Measurements from ENCODE around the gene KIF11.
"Not testable (repeated sequence)": the region's sequence is repeated elsewhere in the genome, so short reads cannot be mapped to it uniquely, and the experiment has no call there.

KIF11 gene

DNA sequence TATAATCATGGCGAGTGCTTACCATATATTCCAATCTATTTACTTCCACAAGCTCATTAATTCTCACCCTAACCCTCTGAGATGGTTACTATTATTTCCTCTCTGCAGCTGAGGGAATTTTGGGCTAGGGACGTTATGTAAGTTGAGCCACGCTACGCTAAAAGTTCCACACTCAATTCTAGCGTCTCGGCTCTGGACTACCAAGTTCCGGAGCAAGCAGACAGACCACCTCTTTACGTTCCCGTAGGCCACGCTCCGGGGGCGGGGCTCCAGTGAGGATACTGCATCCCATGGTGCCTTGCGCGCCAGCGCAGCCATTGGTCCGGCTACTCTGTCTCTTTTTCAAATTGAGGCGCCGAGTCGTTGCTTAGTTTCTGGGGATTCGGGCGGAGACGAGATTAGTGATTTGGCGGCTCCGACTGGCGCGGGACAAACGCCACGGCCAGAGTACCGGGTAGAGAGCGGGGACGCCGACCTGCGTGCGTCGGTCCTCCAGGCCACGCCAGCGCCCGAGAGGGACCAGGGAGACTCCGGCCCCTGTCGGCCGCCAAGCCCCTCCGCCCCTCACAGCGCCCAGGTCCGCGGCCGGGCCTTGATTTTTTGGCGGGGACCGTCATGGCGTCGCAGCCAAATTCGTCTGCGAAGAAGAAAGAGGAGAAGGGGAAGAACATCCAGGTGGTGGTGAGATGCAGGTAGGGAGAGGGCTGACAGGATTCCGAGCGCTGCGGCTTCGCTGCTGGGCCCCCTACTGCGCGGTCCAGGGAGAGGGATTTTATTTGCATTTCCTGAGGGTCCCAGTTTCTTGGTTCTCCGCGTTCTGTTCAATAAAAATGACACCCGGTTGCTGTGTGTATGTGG is at the start of gene KIF11:
Gene KIF11 (plus strand): TSS at position 370 of the 858 bp plus-strand sequence. CDS start 246 bp downstream, at position 616.
- Histone ChIP-seq H3K27ac (peak within 1 kb of the TSS; percentile 47 to 95 (median 89)), H3K4me3 (peak within 1 kb of the TSS; percentile 64 to 97 (median 78))

DNA sequence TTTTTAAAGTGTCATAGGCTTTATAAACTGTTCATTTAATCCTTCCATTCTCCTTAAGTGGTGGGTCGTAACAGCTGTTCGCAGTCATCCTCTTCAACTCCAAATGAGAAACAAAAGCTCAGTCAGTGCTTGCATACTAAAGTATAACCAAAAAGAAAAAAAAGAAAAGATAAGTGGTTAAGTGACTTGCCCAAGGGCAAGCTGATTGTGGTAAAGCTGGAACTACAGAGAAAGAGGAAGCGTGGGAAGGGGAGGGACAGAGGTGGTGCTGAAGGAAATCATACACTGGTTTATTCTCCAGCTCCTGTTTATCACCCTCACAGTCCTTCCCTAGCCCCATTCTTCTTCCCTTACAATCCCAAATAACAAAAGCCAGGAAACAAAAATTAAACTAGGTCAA is 48.6 kb upstream of the KIF11 start:
- Histone ChIP-seq H3K27ac (peak overlapping the region in 1 of 21 experiments; percentile 48), H3K4me3 (no peak overlapping the region)

DNA sequence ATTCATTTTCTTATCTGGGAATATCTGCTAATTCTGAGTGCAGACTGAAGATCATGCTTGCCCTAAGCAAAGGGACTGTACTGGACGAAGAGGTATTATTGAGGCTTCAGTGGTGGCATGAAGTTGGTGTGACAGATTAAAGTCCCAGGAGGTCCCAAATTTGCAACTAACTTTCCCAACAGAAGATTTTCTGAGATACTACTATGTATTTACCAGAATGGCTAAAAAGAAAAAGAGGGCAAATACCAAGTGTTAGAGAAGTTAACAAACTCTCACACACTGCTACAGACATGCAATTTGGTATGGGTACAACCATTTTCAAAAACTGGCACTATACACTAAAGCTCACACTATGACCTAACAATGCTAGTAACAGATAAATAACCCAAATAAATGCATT is 47.4 kb upstream of the KIF11 start:
- Histone ChIP-seq H3K4me3 (no peak overlapping the region), H3K27ac (no peak overlapping the region)

DNA sequence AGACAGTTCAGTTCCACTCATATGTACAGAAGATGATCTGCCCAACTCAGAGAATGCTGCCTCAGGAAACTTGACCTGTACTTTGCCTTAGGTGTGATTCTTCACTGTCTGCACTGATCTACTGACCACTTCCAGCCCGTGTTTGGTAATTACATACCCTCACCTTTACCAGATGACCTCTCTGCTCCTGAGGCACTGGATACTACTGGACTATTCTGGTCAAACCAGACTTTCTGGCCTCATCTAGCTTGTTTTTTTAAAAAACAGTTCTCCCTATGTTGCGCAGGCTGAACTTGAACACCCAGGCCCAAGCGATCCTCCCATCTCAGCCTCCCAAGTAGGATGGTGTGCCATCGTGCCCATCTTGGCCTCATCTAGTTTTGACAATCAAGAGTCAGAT is 45.3 kb upstream of the KIF11 start:
- no peak overlapping the region for H3K4me3 ChIP-seq
- no peak overlapping the region for H3K27ac ChIP-seq

GRCh38 chr10:92550924-92551323 is 42.0 kb upstream of the KIF11 start:
- Histone ChIP-seq H3K4me3 (no peak overlapping the region), H3K27ac (no peak overlapping the region)

DNA sequence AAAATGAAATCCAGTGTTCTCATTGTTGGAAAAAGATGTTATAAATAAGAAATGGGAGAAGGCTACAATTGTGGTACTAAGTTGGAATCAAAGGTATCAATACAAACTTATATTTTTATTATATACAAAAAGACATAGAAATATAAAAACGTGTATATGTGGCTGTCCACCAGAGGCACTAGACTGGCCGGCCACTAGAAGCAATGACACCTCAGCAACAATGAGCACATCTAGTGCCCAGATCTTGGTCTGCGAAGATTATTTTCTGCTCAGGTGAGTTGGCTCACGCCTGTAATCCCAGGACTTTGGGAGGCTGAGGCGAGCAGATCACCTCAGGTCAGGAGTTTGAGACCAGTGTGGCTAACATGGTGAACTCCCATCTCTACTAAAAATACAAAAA is 40.6 kb upstream of the KIF11 start:
- no peak overlapping the region for H3K4me3 ChIP-seq
- H3K27ac ChIP-seq: no peak overlapping the region

DNA sequence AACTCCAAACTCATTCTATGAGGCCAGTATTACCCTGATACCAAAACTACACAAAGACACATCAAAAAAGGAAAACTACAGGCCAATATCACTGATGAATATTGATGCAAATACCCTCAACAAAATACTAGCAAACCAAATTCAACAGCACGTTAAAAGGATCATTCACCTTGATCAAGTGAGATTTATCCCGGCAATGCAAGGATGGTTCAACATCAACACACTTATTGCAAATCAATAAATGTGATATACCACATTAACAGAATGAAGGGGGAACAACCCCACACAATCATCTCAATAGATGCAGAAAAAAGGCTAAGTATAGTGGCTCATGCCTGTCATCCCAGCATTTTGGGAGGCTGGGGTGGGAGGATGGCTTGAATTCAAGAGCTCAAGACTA is 39.0 kb upstream of the KIF11 start:
- Histone ChIP-seq H3K4me3 (no peak overlapping the region), H3K27ac (no peak overlapping the region)

- no peak overlapping the region for H3K27ac ChIP-seq
- no peak overlapping the region for H3K4me3 ChIP-seq
These were observed 33.9 kb upstream of the KIF11 start for GRCh38 chr10:92559046-92559445.

DNA sequence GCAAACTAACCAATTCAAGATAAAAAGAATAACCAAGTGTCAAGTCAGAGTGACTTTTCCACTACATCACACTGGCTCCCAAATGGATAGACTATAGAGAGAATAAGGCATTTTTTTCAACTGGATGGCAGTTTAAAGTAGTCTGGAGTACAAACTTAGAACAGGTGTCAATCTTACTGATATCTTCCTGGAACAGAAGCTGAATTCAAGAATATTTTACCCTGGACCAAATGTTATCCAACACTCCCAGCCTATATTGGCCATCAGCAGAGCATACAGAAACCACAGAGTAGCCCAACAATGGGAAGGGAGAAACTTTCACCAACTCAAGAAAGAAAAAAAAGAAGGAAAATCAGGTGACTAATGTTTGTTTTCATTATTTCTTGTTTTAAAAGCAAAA is 30.5 kb upstream of the KIF11 start:
- no peak overlapping the region for H3K4me3 ChIP-seq
- no peak overlapping the region for H3K27ac ChIP-seq

GRCh38 chr10:92567952-92568600 is 24.9 kb upstream of the KIF11 start:
- peak overlapping the region in 9 of 21 experiments; percentile 13 to 67 (median 34) for H3K27ac ChIP-seq
- H3K4me3 ChIP-seq: no peak overlapping the region

GRCh38 chr10:92569071-92569470 is 23.9 kb upstream of the KIF11 start:
- no peak overlapping the region for H3K4me3 ChIP-seq
- H3K27ac ChIP-seq: peak overlapping the region in 6 of 21 experiments; percentile 12 to 57 (median 14)

DNA sequence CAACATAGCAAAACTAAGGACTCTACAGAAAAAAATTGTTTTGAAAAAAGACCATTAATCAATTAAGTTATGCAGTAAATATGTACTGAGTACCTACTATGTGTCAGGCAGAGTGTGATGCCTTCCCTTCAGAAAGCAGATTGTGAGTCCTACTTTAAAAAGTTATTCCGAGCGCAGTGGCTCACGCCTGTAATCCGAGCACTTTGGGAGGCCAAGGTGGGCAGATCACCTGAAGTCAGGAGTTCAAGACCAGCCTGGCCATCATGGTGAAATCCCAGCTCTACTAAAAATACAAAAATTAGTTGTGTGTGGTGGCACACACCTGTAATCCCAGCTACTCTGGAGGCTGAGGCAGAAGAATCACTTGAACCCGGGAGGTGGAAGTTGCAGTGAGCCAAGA is 23.3 kb upstream of the KIF11 start:
- peak overlapping the region in 2 of 21 experiments; percentile 31 to 36 for H3K27ac ChIP-seq
- not testable (repeated sequence) for H3K4me3 ChIP-seq

DNA sequence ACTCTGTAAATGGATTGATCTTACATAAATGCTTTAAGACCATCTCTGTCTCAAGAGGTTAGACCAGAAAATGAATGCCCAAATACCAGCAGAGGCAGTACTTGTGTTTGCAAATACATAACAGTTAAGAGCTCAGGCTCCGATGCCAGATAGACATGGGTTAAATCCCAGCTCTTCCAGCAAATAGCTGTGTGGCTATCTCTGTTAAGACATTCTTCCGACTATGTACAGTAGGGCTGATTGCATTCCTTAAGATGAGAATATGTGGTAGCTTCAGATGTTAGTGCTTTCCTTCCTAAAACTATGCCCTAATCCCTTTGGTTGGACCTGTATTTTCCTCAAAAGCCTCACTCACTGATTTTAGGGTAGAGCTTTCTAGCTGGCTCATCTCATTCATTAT is 21.3 kb upstream of the KIF11 start:
- Histone ChIP-seq H3K4me3 (no peak overlapping the region), H3K27ac (peak overlapping the region in 5 of 21 experiments; percentile 4 to 95 (median 20))

GRCh38 chr10:92572362-92573090 is 20.4 kb upstream of the KIF11 start:
- Histone ChIP-seq H3K27ac (peak overlapping the region in 16 of 21 experiments; percentile 86 to 97 (median 94)), H3K4me3 (peak overlapping the region; percentile 78 to 99 (median 93))

DNA sequence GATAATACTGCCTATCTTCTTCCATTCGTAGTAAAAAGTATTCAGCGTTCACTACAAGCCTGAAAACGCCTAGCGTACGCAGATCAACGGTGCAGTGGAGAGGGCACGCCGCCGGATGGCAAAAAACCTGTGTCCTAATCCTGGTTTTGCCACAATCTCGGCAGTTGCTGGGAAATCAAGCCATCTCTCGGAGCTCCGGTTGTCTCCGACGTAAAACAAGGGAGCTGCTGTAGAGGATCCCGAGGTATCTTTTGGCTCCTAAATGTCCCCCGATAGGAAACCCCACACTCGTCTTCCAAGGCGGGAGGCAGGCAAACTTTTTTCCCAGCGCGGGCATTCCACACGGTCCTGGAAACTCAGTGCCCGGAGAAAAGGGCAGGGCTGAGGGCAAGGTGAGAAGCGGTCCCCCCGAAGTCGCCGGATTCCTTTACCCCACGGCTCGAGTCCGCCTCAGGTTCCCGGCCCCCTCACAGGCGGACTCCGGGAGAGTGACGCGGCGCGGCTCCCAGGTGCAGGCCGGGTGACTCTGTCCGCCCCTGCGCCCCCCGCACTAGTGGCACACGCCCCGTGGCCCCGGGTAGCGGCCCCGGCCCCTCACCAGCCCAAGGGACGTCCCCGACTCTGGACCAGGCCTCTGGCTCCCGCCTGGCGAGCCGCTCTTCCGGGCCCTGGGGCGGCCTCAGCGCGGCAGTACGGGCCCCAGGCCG is 19.7 kb upstream of the KIF11 start:
- H3K27ac ChIP-seq: peak overlapping the region; percentile 70 to 97 (median 92)
- peak overlapping the region; percentile 78 to 99 (median 93) for H3K4me3 ChIP-seq

DNA sequence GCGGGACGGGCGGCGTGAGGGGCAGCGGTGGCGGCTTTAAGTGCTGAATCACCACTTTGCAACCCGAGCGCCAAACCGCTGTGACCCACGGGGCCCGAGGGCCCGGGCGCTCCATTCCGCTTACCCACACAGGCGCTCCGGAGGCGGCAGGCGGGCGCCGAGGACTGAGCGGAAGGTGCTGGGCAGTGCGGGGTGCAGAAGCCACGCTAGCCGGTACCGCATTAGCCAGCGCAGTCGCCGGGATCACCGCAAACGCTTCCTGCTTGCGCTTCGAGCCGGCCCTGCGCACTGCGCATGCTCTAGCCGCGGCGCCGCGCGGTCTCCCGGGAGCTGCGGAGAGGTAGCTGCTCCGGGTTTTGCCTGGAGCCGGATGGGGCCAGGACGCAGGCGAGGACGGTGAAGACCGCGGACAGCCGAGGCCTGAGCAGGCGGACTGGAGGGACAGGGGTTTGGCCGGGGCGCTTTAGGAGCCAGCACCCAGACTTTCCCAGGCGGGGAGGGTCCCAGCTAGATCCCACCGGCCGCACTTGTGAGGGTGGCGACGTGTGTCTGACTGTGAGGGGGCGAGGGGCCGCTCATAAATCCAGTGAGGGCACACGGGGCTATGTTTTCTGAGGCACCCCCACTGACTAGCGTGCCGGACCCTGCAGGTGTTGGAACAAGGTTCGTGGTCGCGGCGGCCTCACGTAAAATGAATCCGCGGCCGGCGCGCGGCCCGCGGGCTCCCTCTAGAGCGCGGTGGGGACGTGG is 19.0 kb upstream of the KIF11 start, which contains the start of gene IDE:
Gene IDE (minus strand): TSS at position 296 of the 750 bp plus-strand sequence. CDS start 74 bp downstream, at position 222.
- Histone ChIP-seq H3K4me3 (peak within 1 kb of the TSS; percentile 78 to 99 (median 93)), H3K27ac (peak within 1 kb of the TSS; percentile 70 to 97 (median 92))

- H3K27ac ChIP-seq: peak overlapping the region in 20 of 21 experiments; percentile 84 to 97 (median 92)
These were observed 18.2 kb upstream of the KIF11 start for GRCh38 chr10:92574548-92575261.

DNA sequence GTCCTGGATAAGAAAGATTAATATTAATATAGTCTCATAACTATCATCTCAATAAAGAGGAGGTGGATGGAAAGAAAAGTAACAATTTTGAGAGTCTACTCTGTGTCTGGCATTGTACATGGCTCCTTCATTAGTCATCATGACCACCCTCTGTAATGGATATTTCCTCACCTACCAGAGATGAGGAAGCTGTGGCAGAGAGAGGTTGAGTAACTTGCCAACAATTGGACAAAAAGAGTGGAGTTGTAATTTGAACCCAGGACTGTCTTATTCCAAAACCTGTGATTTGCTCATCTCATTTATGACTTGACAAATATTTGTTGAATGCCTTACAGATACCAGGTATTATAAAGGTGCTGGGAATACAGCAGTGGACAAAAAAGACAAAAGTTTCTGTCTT is 17.0 kb upstream of the KIF11 start:
- Histone ChIP-seq H3K27ac (no peak overlapping the region), H3K4me3 (no peak overlapping the region)

More at GRCh38 chr10:92574548-92575261, 18.2 kb upstream of the KIF11 start:
- peak overlapping the region; percentile 78 to 99 (median 93) for H3K4me3 ChIP-seq

Measured in skin epidermis (tissue), 12 donors.